Sigmoid colon (tissue), 7 donors: ENCODE data around the gene MLPH. TPM values are rescaled to one million over a fixed set of nuclear protein-coding genes. Genes with fewer than 3 reads are reported as not detected.

Source experiments
- DNase-seq: peaks from one replicate; pipeline ENCODE4 v3.0.0-alpha.2; 2019
- H3K27ac ChIP-seq, 4 donors: fragments of 200-600 bp; sonication (generic); one replicate each; pipeline ENCODE4 v1.5.1; 2016 to 2019; ENCODE audit warnings: mild to moderate bottlenecking in 1 of 4
- H3K27me3 ChIP-seq, 3 donors: fragments of 200-600 bp; sonication (generic); one replicate each; pipeline ENCODE4 v1.5.1; 2019; ENCODE audit warnings: mild to moderate bottlenecking in 1 of 3
- H3K36me3 ChIP-seq, 4 donors: fragments of 200-600 bp; sonication (generic); one replicate each; pipeline ENCODE4 v1.5.1; 2016 to 2019
- H3K4me1 ChIP-seq, 4 donors: fragments of 200-600 bp; sonication (generic); one replicate each; pipeline ENCODE4 v1.5.1; 2017 to 2019
- H3K4me3 ChIP-seq, 4 donors: fragments of 200-600 bp; sonication (generic); one replicate each; pipeline ENCODE4 v1.5.1; 2017 to 2019; ENCODE audit warnings: mild to moderate bottlenecking in 2 of 4, moderate library complexity in 1 of 4
- H3K9me3 ChIP-seq, 4 donors: fragments of 200-600 bp in 3 of 4; sonication (generic) in 3 of 4; one replicate each; pipeline versions ENCODE4 v1.5.1 to v1.6.1; 2013 to 2019
- EP300 ChIP-seq, 4 donors: sonication (generic); formaldehyde crosslinking; IDR thresholded peaks; one replicate each; pipeline ENCODE4 v1.6.1; 2017; ENCODE audit warnings: antibody characterized with exemption in 4 of 4
- POLR2A ChIP-seq, 2 donors: fragments of 450-650 bp; IDR thresholded peaks; one replicate each; pipeline ENCODE4 v1.6.1; 2016; ENCODE audit warnings: antibody characterized with exemption in 2 of 2, mild to moderate bottlenecking in 2 of 2, moderate library complexity in 2 of 2
- POLR2AphosphoS5 ChIP-seq, 4 donors: sonication (generic); formaldehyde crosslinking; IDR thresholded peaks; one replicate each; pipeline ENCODE4 v1.6.1; 2017; ENCODE audit warnings: antibody characterized with exemption in 4 of 4
- WGBS, 2 donors: extraction: QIAGEN DNeasy Blood & Tissue Kit; methylation state at CpG; one replicate each; pipeline ENCODE4 v1.1.7; 2013; 5-methylcytosine and 5-hydroxymethylcytosine counted together
- intact Hi-C: fragments of 100-400 bp; cut with DNase I; formaldehyde crosslinking; loops from one replicate; pipeline ENCODE4 v1.15.1; 2023
- polyA plus RNA-seq, 3 donors: library from polyadenylated mRNA; stranded (reverse); fragments of 200-250 nt; gene quantifications; one replicate each; pipeline ENCODE4 v1.2.3, GENCODE V29; 2013
- total RNA-seq, 4 donors: library from RNA; depleted of rRNA; stranded (reverse); fragments of >200 nt; gene quantifications; one replicate each; pipeline ENCODE4 v1.1.0, GENCODE V29; 2016
- TF ChIP-seq, protein P1 (sequence below), 4 experiments: fragments of 450-650 bp in 3 of 4; fragments of 200-600 bp in 1 of 4; IDR thresholded peaks; one replicate each; pipeline ENCODE4 v1.5.1; 2016 to 2019; ENCODE audit warnings: antibody characterized with exemption in 4 of 4, mild to moderate bottlenecking in 3 of 4, moderate library complexity in 2 of 4
- donor health status: healthy with polysubstance abuse.
- donor health status: Bipolar disorder and iron deficiency.
- donor health status: healthy.

MLPH gene
- total and polyA plus RNA-seq, 7 donors: 1.8 to 79.3 (median 21.9) TPM

GRCh38 chr2:237597196-237598145 is 110.4 kb downstream of the MLPH start:
- Histone ChIP-seq H3K4me3 (no peak overlapping the region), H3K27ac (no peak overlapping the region), H3K36me3 (no peaks in the 10 kb centered on the region), H3K27me3 (no peaks in the 10 kb centered on the region), H3K4me1 (peaks cover 0 to 48% (median 44%) of the 10 kb centered on the region in 4 donors), H3K9me3 (no peaks in the 10 kb centered on the region)
- peak; percentile 55 for DNase-seq
- intact Hi-C loops: no loop called here
- WGBS, 2 donors: 85 to 88% methylated on average over 29 of the region's 29 CpGs
- TF ChIP-seq EP300 (IDR thresholded peaks at IDR 0.05) (no peak), POLR2AphosphoS5 (IDR thresholded peaks at IDR 0.05) (no peak), POLR2A (IDR thresholded peaks at IDR 0.05) (no peak)
- TF ChIP-seq, protein P1, sequence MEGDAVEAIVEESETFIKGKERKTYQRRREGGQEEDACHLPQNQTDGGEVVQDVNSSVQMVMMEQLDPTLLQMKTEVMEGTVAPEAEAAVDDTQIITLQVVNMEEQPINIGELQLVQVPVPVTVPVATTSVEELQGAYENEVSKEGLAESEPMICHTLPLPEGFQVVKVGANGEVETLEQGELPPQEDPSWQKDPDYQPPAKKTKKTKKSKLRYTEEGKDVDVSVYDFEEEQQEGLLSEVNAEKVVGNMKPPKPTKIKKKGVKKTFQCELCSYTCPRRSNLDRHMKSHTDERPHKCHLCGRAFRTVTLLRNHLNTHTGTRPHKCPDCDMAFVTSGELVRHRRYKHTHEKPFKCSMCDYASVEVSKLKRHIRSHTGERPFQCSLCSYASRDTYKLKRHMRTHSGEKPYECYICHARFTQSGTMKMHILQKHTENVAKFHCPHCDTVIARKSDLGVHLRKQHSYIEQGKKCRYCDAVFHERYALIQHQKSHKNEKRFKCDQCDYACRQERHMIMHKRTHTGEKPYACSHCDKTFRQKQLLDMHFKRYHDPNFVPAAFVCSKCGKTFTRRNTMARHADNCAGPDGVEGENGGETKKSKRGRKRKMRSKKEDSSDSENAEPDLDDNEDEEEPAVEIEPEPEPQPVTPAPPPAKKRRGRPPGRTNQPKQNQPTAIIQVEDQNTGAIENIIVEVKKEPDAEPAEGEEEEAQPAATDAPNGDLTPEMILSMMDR (IDR thresholded peaks at IDR 0.05): no peak

DNA sequence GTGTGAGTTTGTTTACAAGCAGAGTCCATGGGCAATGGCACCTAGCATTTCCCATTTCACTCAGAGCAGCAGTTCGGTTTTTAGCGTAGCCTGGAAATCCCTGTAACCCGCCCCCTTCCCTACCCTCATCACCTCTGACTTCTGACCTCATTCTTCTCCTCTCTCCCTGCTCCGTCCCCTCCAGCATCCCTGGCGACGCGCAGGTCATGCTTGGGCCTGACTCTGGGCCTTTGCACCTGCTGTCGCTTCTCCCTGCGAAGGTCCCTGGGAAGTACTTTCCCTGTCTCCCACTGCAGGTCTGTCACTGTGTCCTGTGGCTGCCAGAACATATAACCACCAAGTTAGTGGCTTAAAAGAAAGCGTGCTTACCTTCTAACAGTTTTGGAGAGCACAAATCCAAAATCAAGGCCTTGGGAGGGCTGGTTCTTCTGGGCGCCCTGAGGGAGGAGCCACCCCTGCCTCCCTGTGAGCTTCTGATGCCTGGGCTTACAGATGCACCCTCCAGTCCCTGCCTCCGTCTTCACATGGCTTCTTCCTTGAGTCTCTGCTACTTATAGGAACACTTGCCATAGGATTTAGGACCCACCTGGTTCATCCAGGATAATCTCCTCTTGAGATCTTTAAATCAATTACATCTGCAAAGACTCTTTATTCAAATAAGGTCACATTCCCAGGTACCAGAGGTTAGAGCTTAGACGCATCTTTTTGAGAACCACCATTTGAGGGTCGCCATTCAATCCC is 111.6 kb downstream of the MLPH start:
- Histone ChIP-seq H3K4me3 (no peak overlapping the region), H3K4me1 (peaks cover 0 to 44% (median 39%) of the 10 kb centered on the region in 4 donors), H3K27me3 (no peaks in the 10 kb centered on the region), H3K27ac (peak overlapping the region in 1 of 4 donors; percentile 84), H3K9me3 (no peaks in the 10 kb centered on the region), H3K36me3 (no peaks in the 10 kb centered on the region)
- TF ChIP-seq POLR2A (IDR thresholded peaks at IDR 0.05) (no peak), EP300 (IDR thresholded peaks at IDR 0.05) (no peak), POLR2AphosphoS5 (IDR thresholded peaks at IDR 0.05) (no peak)
- TF ChIP-seq, protein P1 (IDR thresholded peaks at IDR 0.05): no peak
- 80 to 88% methylated on average over 14 of the region's 14 CpGs for WGBS, 2 donors
- DNase-seq: peak; percentile 36
- intact Hi-C loops: no loop called here

DNA sequence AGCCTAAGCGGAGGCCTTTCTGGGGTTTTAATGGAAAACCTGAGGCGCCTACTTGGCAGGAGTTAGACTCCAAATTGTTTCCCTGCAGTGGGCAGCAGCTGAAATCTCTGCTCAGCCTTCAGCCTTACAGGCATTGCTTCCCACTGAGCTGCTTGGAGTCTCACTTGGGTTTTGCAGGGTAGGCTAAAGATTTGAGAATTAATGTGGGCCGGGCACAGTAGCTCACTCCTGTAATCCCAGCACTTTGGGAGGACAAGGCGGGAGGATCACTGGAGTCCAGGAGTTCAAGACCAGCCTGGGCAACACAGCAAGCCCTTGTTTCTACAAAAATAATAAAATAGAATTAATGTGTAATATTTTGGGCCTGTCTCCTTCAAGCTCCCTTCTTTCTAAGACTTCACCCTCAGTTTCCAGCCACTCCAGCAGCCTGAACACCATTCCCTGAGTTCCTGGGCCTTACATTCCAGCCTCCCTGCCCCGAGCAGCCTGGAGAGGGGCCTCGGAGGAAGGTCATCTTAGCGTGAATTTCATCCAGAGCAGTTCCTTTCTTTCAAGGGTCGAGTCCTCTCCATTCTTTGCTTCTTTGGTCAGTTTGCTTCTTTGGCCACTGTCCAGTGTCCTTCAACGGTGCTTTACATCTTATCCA is 112.5 kb downstream of the MLPH start:
- intact Hi-C loops: loop anchor here (5.0 kb wide), 1 partner anchor 148 kb away; no protein-coding TSS in a partner anchor
- Histone ChIP-seq H3K27me3 (no peaks in the 10 kb centered on the region), H3K4me3 (peak overlapping the region in 3 of 4 donors; percentile 16 to 36 (median 34)), H3K9me3 (no peaks in the 10 kb centered on the region), H3K27ac (peak overlapping the region; percentile 77 to 84 (median 79)), H3K4me1 (peaks cover 0 to 35% (median 29%) of the 10 kb centered on the region in 4 donors), H3K36me3 (no peaks in the 10 kb centered on the region)
- no peak for DNase-seq
- 86 to 87% methylated on average over 9 of the region's 9 CpGs for WGBS, 2 donors
- TF ChIP-seq, protein P1 (IDR thresholded peaks at IDR 0.05): no peak
- no peak for TF ChIP-seq POLR2A (IDR thresholded peaks at IDR 0.05)
- TF ChIP-seq EP300 (IDR thresholded peaks at IDR 0.05): no peak
- TF ChIP-seq POLR2AphosphoS5 (IDR thresholded peaks at IDR 0.05): no peak

GRCh38 chr2:237600205-237600846 is 113.3 kb downstream of the MLPH start:
- peaks cover 0 to 27% (median 22%) of the 10 kb centered on the region in 4 donors for H3K4me1 ChIP-seq

More at GRCh38 chr2:237600205-237600846, 113.3 kb downstream of the MLPH start:
- peak; percentile 86 for DNase-seq
- peak overlapping the region in 3 of 4 donors; percentile 16 to 36 (median 34) for H3K4me3 ChIP-seq
- no peaks in the 10 kb centered on the region for H3K36me3 ChIP-seq
- peak in 3 of 4 donors; percentile 36 to 49 (median 46) for TF ChIP-seq POLR2AphosphoS5 (IDR thresholded peaks at IDR 0.05)
- TF ChIP-seq EP300 (IDR thresholded peaks at IDR 0.05): no peak
- TF ChIP-seq, protein P1 (IDR thresholded peaks at IDR 0.05): peak in 1 of 4 experiments; percentile 24
- WGBS, 2 donors: 74 to 77% methylated on average over 16 of the region's 16 CpGs
- intact Hi-C loops: loop anchor here (5.0 kb wide), 1 partner anchor 147 kb away; no protein-coding TSS in a partner anchor
- no peaks in the 10 kb centered on the region for H3K27me3 ChIP-seq
- no peaks in the 10 kb centered on the region for H3K9me3 ChIP-seq
- peak overlapping the region; percentile 77 to 84 (median 79) for H3K27ac ChIP-seq
